RWPE2 (cell line): Measurements from ENCODE around the gene MED26.
A peak's percentile ranks its signal among the peaks of the same experiment; 100 is the strongest.

ENCODE experiments used
- ATAC-seq: fragments of 200-7000 bp; cut with Tn5 transposase; 3 replicates; pipeline ENCODE4 v1.9.1; 2021; ENCODE audit warnings: low read depth
- DNase-seq: peaks from one replicate; pipeline ENCODE4 v3.0.0-alpha.2; 2020; ENCODE audit warnings: low spot score
- H3K27ac ChIP-seq: fragments of 450-650 bp; 2 replicates; pipeline ENCODE4 v1.5.1; 2017; ENCODE audit warnings: mild to moderate bottlenecking; ENCODE audit not compliant: poor library complexity, severe bottlenecking
- H3K27me3 ChIP-seq: fragments of 250-450 bp; sonication (Bioruptor Pico); 2 replicates; pipeline ENCODE4 v1.5.1; 2021; ENCODE audit warnings: mild to moderate bottlenecking, moderate library complexity; ENCODE audit not compliant: insufficient read depth, poor library complexity, severe bottlenecking
- H3K36me3 ChIP-seq: fragments of 250-450 bp; sonication (Bioruptor Pico); 2 replicates; pipeline ENCODE4 v1.5.1; 2020; ENCODE audit warnings: low read depth, mild to moderate bottlenecking, moderate library complexity
- H3K4me1 ChIP-seq: fragments of 250-450 bp; sonication (Bioruptor Pico); 2 replicates; pipeline ENCODE4 v1.5.1; 2021; ENCODE audit warnings: mild to moderate bottlenecking, moderate library complexity; ENCODE audit not compliant: insufficient read depth, poor library complexity, severe bottlenecking
- H3K4me3 ChIP-seq: fragments of 250-450 bp; sonication (Bioruptor Pico); 2 replicates; pipeline ENCODE4 v1.5.1; 2021; ENCODE audit warnings: mild to moderate bottlenecking, moderate library complexity; ENCODE audit not compliant: severe bottlenecking
- H3K9me3 ChIP-seq: fragments of 250-450 bp; sonication (Bioruptor Pico); 2 replicates; pipeline ENCODE4 v1.5.1; 2021; ENCODE audit warnings: mild to moderate bottlenecking, moderate library complexity; ENCODE audit not compliant: severe bottlenecking
- CTCF ChIP-seq: fragments of 450-650 bp; IDR thresholded peaks from one replicate; pipeline ENCODE4 v1.5.1; 2017; ENCODE audit warnings: mild to moderate bottlenecking, moderate library complexity; ENCODE audit not compliant: poor library complexity, severe bottlenecking

MED26 gene

GRCh38 chr19:16540948-16541347 lies 87.1 kb downstream of the MED26 start:
- Histone ChIP-seq H3K9me3 (no peaks in the 10 kb centered on the region), H3K4me1 (peaks cover 5% of the 10 kb centered on the region), H3K36me3 (peaks cover 46% of the 10 kb centered on the region), H3K27ac (peak overlapping the region; percentile 61), H3K4me3 (peak overlapping the region; percentile 94), H3K27me3 (no peaks in the 10 kb centered on the region)
- DNase-seq (no peak), ATAC-seq (no peak)
- TF ChIP-seq CTCF: no peak

GRCh38 chr19:16537111-16537510 lies 90.9 kb downstream of the MED26 start:
- Histone ChIP-seq H3K4me1 (peaks cover 5% of the 10 kb centered on the region), H3K9me3 (no peaks in the 10 kb centered on the region), H3K27me3 (no peaks in the 10 kb centered on the region), H3K27ac (no peak overlapping the region), H3K36me3 (peaks cover 74% of the 10 kb centered on the region), H3K4me3 (no peak overlapping the region)
- ATAC-seq: no peak
- DNase-seq: peak; percentile 50
- no peak for TF ChIP-seq CTCF

- peaks cover 5% of the 10 kb centered on the region for H3K4me1 ChIP-seq
- H3K27ac ChIP-seq: no peak overlapping the region
- TF ChIP-seq CTCF: no peak
- no peak overlapping the region for H3K4me3 ChIP-seq
- peaks cover 76% of the 10 kb centered on the region for H3K36me3 ChIP-seq
- DNase-seq (no peak), ATAC-seq (no peak)
- no peaks in the 10 kb centered on the region for H3K27me3 ChIP-seq
- H3K9me3 ChIP-seq: no peaks in the 10 kb centered on the region
Measured at GRCh38 chr19:16536130-16536529, 91.9 kb downstream of the MED26 start.

- no peaks in the 10 kb centered on the region for H3K4me1 ChIP-seq
- TF ChIP-seq CTCF: no peak
Measured at GRCh38 chr19:16535381-16535780, 92.6 kb downstream of the MED26 start.

GRCh38 chr19:16532440-16533234 lies 95.4 kb downstream of the MED26 start:
- TF ChIP-seq CTCF: no peak
- peaks cover 75% of the 10 kb centered on the region for H3K36me3 ChIP-seq
- no peaks in the 10 kb centered on the region for H3K9me3 ChIP-seq
- no peak for ATAC-seq
- no peak overlapping the region for H3K4me3 ChIP-seq
- no peak overlapping the region for H3K27ac ChIP-seq
- H3K27me3 ChIP-seq: no peaks in the 10 kb centered on the region
- DNase-seq: peak; percentile 65
- H3K4me1 ChIP-seq: no peaks in the 10 kb centered on the region

More at GRCh38 chr19:16535381-16535780, 92.6 kb downstream of the MED26 start:
- H3K9me3 ChIP-seq: no peaks in the 10 kb centered on the region
- no peak overlapping the region for H3K4me3 ChIP-seq
- no peaks in the 10 kb centered on the region for H3K27me3 ChIP-seq
- ATAC-seq: no peak
- no peak overlapping the region for H3K27ac ChIP-seq
- DNase-seq: no peak
- H3K36me3 ChIP-seq: peaks cover 75% of the 10 kb centered on the region
